Stimulated activated naive CD4-positive, alpha-beta T cell treated with Interleukin-2 at 50 U/mL for 16 hours (primary cell): Measurements from ENCODE around the gene FBXO28.
"Not testable (repeated sequence)": the region's sequence is repeated elsewhere in the genome, so short reads cannot be mapped to it uniquely, and the experiment has no call there.

ENCODE experiments used
- DNase-seq: peaks from one replicate; lab custom pipeline; 2025; lab: John Stamatoyannopoulos, UW

FBXO28 gene

GRCh38 chr1:224113918-224114786, at the start of gene FBXO28:
Gene FBXO28 (plus strand): TSS chr1:224114111. CDS start chr1:224114130, 19 bp downstream.
- DNase-seq: peak; percentile 96

DNA sequence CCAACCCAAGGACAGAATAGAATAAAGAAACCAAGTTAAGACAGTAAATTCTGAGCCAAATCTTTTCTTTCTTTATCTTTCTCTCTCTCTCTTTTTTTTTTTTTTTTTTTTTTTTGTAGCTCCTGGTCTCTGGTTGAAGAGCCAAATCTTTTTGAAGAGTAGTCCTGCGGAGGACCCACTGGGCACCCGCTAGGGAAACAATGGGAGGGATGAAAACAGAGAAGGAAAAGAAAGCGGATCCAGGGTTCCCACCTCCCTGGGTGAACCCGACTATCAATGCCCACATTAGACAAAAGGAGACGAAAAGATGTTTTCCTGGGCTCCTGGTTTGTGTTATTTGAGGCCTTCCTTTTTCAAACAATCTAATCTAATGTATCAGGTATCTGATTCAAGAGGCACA, 49.8 kb upstream of the FBXO28 start:
- DNase-seq: no peak

DNA sequence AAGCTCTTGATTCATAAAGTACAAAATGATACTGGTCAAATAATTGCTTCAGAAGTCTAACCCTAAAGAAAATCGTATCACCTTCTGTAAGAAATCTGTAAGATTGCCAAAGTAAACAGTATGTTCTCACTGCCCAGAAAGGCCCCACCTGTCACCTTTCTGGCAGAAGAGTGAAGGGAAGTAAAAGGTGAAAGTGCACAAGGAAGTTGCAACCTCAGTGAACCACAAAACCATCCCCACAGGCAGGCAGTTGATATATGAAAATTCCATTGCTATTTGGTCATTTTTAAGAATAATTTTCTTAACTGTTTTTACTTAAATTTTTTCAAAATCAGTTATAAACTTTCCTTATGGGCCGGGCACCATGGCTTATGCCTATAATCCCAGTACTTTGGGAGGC, 48.5 kb upstream of the FBXO28 start:
- no peak for DNase-seq

DNA sequence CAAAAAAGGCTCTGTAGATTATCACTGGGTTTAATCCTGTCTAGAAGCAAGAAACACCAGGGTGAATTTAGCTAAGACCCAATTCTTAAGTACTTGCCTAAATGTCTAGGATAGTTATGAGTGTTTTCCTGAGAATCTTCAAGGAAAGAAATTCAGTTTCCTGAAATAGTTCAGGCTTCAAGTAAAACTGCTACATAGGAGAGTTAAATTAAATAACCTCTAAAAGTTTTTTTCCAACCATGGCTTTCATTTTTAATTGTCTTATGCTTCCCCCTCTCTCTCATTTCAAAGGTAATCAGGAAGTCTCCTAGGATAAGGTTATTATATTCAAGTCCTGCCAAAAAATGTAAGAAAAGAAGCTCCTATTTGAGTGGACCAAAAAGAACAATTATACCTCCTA, 46.7 kb upstream of the FBXO28 start:
- no peak for DNase-seq

- DNase-seq: no peak
These were observed 46.1 kb upstream of the FBXO28 start for GRCh38 chr1:224067621-224068457.

GRCh38 chr1:224068458-224069072, 45.3 kb upstream of the FBXO28 start:
- no peak for DNase-seq

- no peak for DNase-seq
These were observed 44.8 kb upstream of the FBXO28 start for GRCh38 chr1:224069138-224069537.

GRCh38 chr1:224070521-224070920, 43.4 kb upstream of the FBXO28 start:
- DNase-seq: no peak

GRCh38 chr1:224076407-224076806, 37.5 kb upstream of the FBXO28 start:
- no peak for DNase-seq

- DNase-seq: not testable (repeated sequence)
These were observed 34.3 kb upstream of the FBXO28 start for GRCh38 chr1:224079644-224080043.

DNA sequence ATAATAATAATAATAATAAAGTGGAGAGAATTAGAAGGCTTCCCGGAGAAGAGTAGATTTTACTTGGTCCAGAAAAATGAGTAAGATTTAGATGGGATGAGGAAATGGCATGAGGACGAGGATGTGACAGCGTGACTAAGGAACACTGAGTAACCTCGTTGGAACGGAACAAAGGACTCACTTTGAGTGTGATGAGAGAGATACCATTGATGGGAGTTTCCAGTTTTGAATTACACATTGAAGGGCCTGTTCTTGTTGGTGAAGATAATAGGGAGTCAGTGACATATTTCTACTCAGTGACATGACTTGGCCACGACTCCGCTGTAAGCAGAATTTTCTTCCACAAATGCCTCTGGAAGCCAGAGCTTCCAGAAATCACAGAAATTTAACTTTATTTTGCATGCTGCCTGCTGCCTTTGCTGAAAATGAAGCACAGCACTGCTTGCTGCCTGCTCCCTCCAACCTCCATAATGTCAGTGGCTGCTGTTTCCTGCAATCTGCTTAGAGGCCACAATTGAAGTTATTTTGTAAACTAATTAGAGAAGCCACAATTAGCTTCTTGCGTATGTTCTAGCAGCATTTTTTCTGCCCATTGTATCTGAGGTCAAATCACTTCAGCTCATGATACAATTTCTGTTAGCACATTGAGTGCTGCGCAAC, 33.7 kb upstream of the FBXO28 start:
- DNase-seq: no peak

DNA sequence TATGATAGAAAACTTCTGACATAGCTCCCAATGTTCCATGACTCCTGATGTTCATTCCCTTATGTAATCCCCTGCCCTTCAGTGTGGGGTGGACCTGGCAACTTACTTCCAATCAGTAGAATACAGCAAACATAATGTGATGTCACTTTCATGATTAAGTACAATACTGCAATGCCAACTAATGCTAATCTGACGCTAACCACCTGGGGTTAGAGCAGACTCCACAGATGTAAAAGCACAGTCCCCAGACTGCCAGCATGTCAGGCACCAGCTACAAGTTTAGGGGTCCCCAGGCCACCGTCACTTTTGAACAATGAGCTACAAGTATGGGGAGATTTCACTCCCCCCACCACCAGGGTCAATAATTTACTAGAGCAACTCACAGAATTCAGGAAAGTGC, 32.3 kb upstream of the FBXO28 start:
- no peak for DNase-seq

DNA sequence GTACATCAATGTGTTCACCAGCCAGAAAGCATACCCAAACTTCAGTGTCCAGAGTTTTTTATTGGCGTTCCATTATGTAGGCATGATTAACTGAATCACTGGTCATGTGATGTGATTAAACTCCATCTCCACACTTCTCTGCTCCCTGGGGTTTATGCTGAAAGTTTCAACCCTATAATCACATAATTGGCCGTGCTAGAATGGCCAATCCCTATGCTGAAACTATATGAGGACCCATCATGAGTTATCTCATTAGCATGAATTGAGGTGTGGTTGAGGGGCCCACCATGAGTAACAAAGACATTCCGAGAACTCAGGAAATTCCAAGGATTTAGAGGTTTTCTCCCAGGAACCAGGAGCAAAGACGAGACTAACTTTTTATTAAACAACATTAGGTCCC, 31.8 kb upstream of the FBXO28 start:
- DNase-seq: no peak

GRCh38 chr1:224084867-224085266, 29.0 kb upstream of the FBXO28 start:
- no peak for DNase-seq

- DNase-seq: no peak
These were observed 28.3 kb upstream of the FBXO28 start for GRCh38 chr1:224085421-224086108.

DNA sequence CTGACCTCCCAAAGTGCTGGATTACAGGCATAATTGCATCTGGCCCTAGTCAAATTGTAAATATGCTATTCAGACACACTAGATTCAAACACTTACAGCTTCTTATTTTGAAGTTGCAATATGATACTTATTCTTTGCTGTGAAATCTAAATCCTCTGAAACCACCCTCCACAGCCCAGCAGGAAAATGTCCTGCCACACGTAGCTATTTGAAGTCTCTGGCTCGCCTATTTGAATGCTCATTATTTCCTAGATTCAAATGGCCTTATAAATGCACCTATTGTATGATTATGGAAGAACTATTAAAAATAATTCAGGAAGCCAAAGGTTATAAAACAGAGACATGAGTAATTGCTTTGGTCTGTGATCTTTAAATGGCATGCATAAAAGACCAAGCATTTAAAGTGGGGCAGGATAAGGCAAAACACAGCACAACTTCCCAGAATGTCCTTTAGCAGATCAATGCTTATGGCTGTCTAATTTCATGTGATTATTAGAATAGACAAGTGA, 26.6 kb upstream of the FBXO28 start:
- DNase-seq: no peak

DNA sequence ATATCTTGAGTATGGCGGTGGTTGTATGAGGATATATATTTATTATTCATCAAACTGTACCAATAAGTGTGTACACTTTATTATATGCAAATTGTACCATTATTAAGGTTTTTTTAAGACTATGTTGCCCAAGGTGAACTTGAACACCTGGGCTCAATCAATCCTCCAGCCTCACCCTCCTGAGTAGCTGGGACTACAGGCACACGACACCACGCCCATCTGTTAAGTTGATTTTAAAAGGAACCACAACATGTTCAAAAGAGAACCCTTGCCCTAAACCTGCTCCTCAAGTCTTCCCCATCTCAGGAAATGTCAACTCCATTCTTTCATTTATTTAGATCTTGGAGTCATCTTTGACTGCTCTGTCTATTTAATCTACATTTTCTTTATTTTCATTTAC, 24.3 kb upstream of the FBXO28 start:
- DNase-seq: no peak

GRCh38 chr1:224090116-224090515, 23.8 kb upstream of the FBXO28 start:
- DNase-seq: no peak

DNA sequence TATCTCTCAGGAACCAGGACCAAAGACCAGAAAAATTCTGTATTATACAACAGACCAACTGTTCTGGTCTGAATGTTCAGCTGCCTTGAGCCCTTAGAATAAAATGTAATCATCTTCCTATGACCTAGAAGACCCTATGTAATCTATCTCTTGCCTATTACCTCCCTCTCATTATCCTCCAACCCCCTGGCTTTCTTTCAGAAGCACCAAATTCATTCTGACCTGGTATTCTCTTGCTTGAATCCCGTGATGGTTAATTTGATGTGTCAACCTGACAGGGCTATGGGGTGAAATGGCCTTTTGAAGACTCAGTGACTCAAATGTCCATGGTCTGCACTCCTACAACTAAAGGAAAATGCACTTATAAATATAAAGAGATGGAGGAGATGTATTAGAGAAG, 21.8 kb upstream of the FBXO28 start:
- DNase-seq: no peak

- no peak for DNase-seq
These were observed 21.3 kb upstream of the FBXO28 start for GRCh38 chr1:224092601-224093000.

- DNase-seq: no peak
These were observed 18.6 kb upstream of the FBXO28 start for GRCh38 chr1:224095339-224095738.
